ENCODE results near the gene SLC7A6OS. TPM values are rescaled to one million over a fixed set of nuclear protein-coding genes. Genes with fewer than 3 reads are reported as not detected.

SLC7A6OS gene
- total RNA-seq (2014; rRNA removed; shearing (Covaris generic)) (8.5 and 11.9 TPM in 2 replicates), polyA plus RNA-seq (2016; fragmentation: Nextera tagmentation; extraction: Ambion mirVana) (13.4 and 15.8 TPM in 2 replicates)

DNA sequence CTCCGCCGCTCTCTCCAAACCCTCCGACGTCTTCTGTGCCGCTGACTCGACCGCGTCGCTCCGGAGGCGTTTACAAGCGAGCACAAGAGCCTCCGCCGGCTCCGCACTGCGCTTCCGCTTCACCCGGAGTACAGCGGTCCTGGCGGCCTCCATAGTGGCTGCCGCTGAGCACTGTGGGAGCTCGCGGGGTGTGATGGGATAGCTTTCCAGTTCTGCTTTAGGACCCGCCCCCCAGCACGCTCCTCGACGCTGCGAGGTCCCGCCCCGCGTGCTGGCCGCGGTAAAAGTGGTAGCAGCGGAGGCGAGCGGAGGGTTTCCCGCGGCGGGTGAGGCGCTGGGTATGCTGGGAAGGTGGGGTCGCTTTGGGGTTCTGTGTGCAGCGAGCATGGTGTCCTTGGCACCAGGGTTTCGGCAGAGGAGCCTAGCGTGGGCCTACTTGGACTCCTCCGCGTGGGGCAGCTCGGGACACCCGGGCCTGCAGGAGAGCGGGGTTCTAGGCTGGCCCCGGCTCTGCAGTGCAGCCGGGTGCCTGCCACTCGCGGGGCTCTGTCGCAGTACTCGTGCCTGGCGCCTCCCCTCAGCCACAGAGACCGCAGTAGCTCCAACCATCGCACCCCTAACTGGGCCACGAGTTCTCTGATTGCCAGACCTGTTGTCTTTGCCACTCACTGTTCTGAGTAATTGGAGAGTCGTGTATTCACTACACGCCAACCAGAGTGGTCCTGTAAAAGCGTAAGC is at the start of gene SLC7A6OS, which contains the start of gene PRMT7:
SLC7A6OS (minus strand) TSS at position 173 of the 738 bp plus-strand sequence; CDS start at position 153, 20 bp downstream.
PRMT7 (plus strand) TSS at position 246 of the 738 bp plus-strand sequence. CDS start 4,961 bp downstream, outside the sequence.
- H3K79me2 ChIP-seq (ENCODE audit: insufficient read depth): peaks cover 90% of the 10 kb centered on the region
- TF ChIP-seq EZH2phosphoT487 (IDR thresholded peaks at IDR 0.05; ENCODE audit: insufficient read depth, low read depth) (no peak), EZH2 (IDR thresholded peaks at IDR 0.05; ENCODE audit: insufficient read depth, poor library complexity, severe bottlenecking) (no peak)
- peak; percentile 98 for DNase-seq
- peak within 1 kb of the TSS; percentile 71 for H3K27ac ChIP-seq
- peaks cover 24% of the 10 kb centered on the region; the same call in 1 of the 2 replicates for H3K36me3 ChIP-seq (ENCODE audit: low read depth)
- H3K27me3 ChIP-seq (replicated peaks; ENCODE audit: insufficient read depth): no peaks in the 10 kb centered on the region
- H3K9me3 ChIP-seq (ENCODE audit: low read depth): no peaks in the 10 kb centered on the region
- H3K4me3 ChIP-seq: peak within 1 kb of the TSS; percentile 90
- peaks cover 9% of the 10 kb centered on the region for H3K4me1 ChIP-seq (ENCODE audit: insufficient read depth)
- H3K9me2 ChIP-seq (ENCODE audit: insufficient read depth): no peaks in the 10 kb centered on the region
- H3K9ac ChIP-seq: peak within 1 kb of the TSS; percentile 93
- in situ Hi-C loops (cut with MboI): no loop called here
- peak within 1 kb of the TSS; percentile 93 for H2AFZ ChIP-seq
- H3K4me2 ChIP-seq (ENCODE audit: unreplicated experiment): peak within 1 kb of the TSS; percentile 89
- no peaks in the 10 kb centered on the region for H3F3A ChIP-seq (ENCODE audit: insufficient read depth)
- H4K20me1 ChIP-seq (ENCODE audit: insufficient read depth): no peaks in the 10 kb centered on the region
- 0 to 2% methylated on average over 51 to 58 of the region's 62 CpGs for WGBS, 2 experiments (ENCODE audit: low coverage in 1 of 2, low lambda C conversion rate in 2 of 2, missing lambda C conversion rate in 2 of 2)

GRCh38 chr16:68359398-68360191 is 48.8 kb upstream of the SLC7A6OS start:
- no peaks in the 10 kb centered on the region for H4K20me1 ChIP-seq (ENCODE audit: insufficient read depth)
- no peaks in the 10 kb centered on the region for H3K9me3 ChIP-seq (ENCODE audit: low read depth)
- 0 out of 2 replicates have a peak, but pooled peaks cover 3% of the 10 kb centered on the region for H3F3A ChIP-seq (ENCODE audit: insufficient read depth)
- 91 to 93% methylated on average over 20 to 23 of the region's 23 CpGs for WGBS, 2 experiments (ENCODE audit: low coverage in 1 of 2, low lambda C conversion rate in 2 of 2, missing lambda C conversion rate in 2 of 2)
- H3K27me3 ChIP-seq (replicated peaks; ENCODE audit: insufficient read depth): no peaks in the 10 kb centered on the region
- no peaks in the 10 kb centered on the region for H3K36me3 ChIP-seq (ENCODE audit: low read depth)
- H3K9me2 ChIP-seq (ENCODE audit: insufficient read depth): no peaks in the 10 kb centered on the region
- no peak overlapping the region for H3K27ac ChIP-seq
- H3K79me2 ChIP-seq (ENCODE audit: insufficient read depth): no peaks in the 10 kb centered on the region
- no peak overlapping the region for H3K4me2 ChIP-seq (ENCODE audit: unreplicated experiment)
- TF ChIP-seq EZH2phosphoT487 (IDR thresholded peaks at IDR 0.05; ENCODE audit: insufficient read depth, low read depth) (no peak), EZH2 (IDR thresholded peaks at IDR 0.05; ENCODE audit: insufficient read depth, poor library complexity, severe bottlenecking) (no peak)
- no peak overlapping the region for H3K9ac ChIP-seq
- no peak overlapping the region for H2AFZ ChIP-seq
- H3K4me3 ChIP-seq: no peak overlapping the region
- H3K4me1 ChIP-seq (ENCODE audit: insufficient read depth): no peaks in the 10 kb centered on the region
- in situ Hi-C loops (cut with MboI): no loop called here
- DNase-seq: no peak

GRCh38 chr16:68358951-68359350 is 48.2 kb upstream of the SLC7A6OS start:
- DNase-seq: no peak
- H4K20me1 ChIP-seq (ENCODE audit: insufficient read depth): no peaks in the 10 kb centered on the region
- no peak overlapping the region for H3K27ac ChIP-seq
- H3K9me2 ChIP-seq (ENCODE audit: insufficient read depth): no peaks in the 10 kb centered on the region
- H3K79me2 ChIP-seq (ENCODE audit: insufficient read depth): no peaks in the 10 kb centered on the region
- H3K9ac ChIP-seq: no peak overlapping the region
- H3K36me3 ChIP-seq (ENCODE audit: low read depth): no peaks in the 10 kb centered on the region
- H3K4me3 ChIP-seq: no peak overlapping the region
- in situ Hi-C loops (cut with MboI): no loop called here
- WGBS, 2 experiments (ENCODE audit: low coverage in 1 of 2, low lambda C conversion rate in 2 of 2, missing lambda C conversion rate in 2 of 2): 94 to 99% methylated on average over 8 to 13 of the region's 13 CpGs
- H3K4me1 ChIP-seq (ENCODE audit: insufficient read depth): no peaks in the 10 kb centered on the region
- H3K27me3 ChIP-seq (replicated peaks; ENCODE audit: insufficient read depth): no peaks in the 10 kb centered on the region
- 0 out of 2 replicates have a peak, but pooled peaks cover 3% of the 10 kb centered on the region for H3F3A ChIP-seq (ENCODE audit: insufficient read depth)
- no peak overlapping the region for H3K4me2 ChIP-seq (ENCODE audit: unreplicated experiment)
- no peaks in the 10 kb centered on the region for H3K9me3 ChIP-seq (ENCODE audit: low read depth)
- TF ChIP-seq EZH2 (IDR thresholded peaks at IDR 0.05; ENCODE audit: insufficient read depth, poor library complexity, severe bottlenecking) (no peak), EZH2phosphoT487 (IDR thresholded peaks at IDR 0.05; ENCODE audit: insufficient read depth, low read depth) (no peak)
- H2AFZ ChIP-seq: no peak overlapping the region

DNA sequence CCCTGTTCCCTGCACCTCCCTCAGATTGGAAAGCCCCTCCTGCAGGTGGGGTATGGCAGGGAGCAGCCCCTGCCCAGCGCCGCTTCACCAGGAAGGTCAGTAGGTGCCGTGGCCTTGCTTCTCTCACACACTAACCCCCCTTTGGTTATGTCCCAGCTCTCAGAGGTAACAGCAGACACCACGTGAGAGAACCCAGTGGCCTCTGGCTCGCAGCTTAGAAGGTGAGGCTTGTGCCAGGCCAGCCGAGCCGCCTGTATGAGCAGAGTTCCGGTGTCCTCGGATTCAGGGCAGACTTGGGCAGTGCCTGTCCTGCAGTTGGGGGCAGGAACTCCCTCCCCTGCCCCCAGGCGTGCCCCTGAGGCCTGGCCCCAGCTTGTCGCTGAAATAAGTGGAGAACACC is 47.2 kb upstream of the SLC7A6OS start:
- DNase-seq: no peak
- H3K9ac ChIP-seq: no peak overlapping the region
- no peaks in the 10 kb centered on the region for H4K20me1 ChIP-seq (ENCODE audit: insufficient read depth)

More for the DNA sequence above, 47.2 kb upstream of the SLC7A6OS start:
- Histone ChIP-seq H3K27me3 (replicated peaks; ENCODE audit: insufficient read depth) (no peaks in the 10 kb centered on the region), H3K36me3 (ENCODE audit: low read depth) (no peaks in the 10 kb centered on the region), H2AFZ (no peak overlapping the region), H3K4me2 (ENCODE audit: unreplicated experiment) (no peak overlapping the region), H3K4me1 (ENCODE audit: insufficient read depth) (no peaks in the 10 kb centered on the region), H3F3A (ENCODE audit: insufficient read depth) (0 out of 2 replicates have a peak, but pooled peaks cover 3% of the 10 kb centered on the region), H3K79me2 (ENCODE audit: insufficient read depth) (no peaks in the 10 kb centered on the region), H3K27ac (no peak overlapping the region), H3K9me3 (ENCODE audit: low read depth) (no peaks in the 10 kb centered on the region), H3K4me3 (no peak overlapping the region), H3K9me2 (ENCODE audit: insufficient read depth) (no peaks in the 10 kb centered on the region)
- TF ChIP-seq EZH2phosphoT487 (IDR thresholded peaks at IDR 0.05; ENCODE audit: insufficient read depth, low read depth) (no peak), EZH2 (IDR thresholded peaks at IDR 0.05; ENCODE audit: insufficient read depth, poor library complexity, severe bottlenecking) (no peak)
- in situ Hi-C loops (cut with MboI): no loop called here
- WGBS, 2 experiments (ENCODE audit: low coverage in 1 of 2, low lambda C conversion rate in 2 of 2, missing lambda C conversion rate in 2 of 2): 93 to 96% methylated on average over 11 of the region's 11 CpGs
